AG10803 (cell line): ENCODE data around the gene ADGRD1.

Source experiments
- DNase-seq: peaks from one replicate; pipeline ENCODE4 v3.0.0; 2010; ENCODE audit warnings: low read depth
- H3K4me3 ChIP-seq: 2 replicates; pipeline ENCODE4 v1.5.1; 2011; ENCODE audit warnings: mild to moderate bottlenecking, low read length, control low read depth
- CTCF ChIP-seq: conservative IDR thresholded peaks from 2 replicates; pipeline ENCODE4 v1.5.1; 2011; ENCODE audit warnings: mild to moderate bottlenecking, low read length, control low read depth, inconsistent platforms

Gene ADGRD1

DNA sequence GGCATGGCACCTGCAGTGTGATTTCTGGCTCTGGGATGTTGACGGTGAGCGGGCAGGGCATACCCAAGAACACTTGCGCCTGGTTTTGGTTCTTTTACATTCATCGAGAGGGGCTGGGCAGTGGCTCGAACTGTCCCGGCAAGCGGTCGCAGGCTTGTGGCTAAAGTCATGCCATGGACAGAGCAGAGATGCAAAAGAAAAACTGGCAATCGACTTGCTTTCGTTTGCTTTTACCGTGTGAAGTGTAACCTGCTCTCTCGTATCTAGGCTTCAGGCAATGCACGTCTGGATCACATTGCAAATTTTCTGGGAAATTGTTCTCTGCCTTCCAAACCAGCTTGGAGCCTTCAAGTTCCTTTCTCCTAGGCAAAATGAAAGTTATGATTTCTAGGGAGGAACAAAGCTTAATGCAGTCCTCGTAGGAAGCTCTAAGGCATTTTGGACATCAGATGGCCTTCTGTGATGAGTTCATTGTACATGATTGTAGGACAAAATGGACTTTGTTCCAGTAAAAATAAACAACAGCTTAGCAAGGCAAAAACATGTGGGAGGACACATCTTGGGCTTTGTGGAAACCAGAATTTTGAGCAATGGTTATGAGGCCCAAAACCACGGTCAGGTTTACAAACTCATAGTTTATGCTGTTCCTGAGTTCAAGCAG lies 18.3 kb downstream of the ADGRD1 start:
- no peak overlapping the region for H3K4me3 ChIP-seq
- no peak for TF ChIP-seq CTCF
- DNase-seq, result no peak

- DNase-seq, result no peak
- TF ChIP-seq CTCF, result no peak
- no peak overlapping the region for H3K4me3 ChIP-seq
These were observed 18.9 kb downstream of the ADGRD1 start for GRCh38 chr12:130972586-130972950.

DNA sequence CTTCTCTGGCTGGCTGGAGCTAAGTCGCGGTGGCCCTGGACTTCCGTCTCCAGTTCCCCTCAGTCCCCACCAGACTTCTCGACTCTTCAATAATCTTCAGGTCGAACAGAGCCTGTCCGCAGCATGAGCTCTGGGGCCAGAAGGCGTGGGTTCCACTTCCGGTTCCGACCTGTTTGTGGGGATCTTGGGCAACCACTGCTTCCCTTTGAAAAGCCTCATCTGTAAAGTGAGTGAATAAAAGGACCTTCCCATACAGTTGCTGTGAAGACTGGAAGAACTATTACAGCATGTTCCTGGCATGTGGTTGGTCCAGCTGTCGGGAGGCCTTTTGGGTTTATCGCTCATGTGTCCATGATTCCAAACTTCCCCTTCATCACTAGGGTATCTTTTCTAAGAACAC lies 19.4 kb downstream of the ADGRD1 start:
- no peak for DNase-seq
- TF ChIP-seq CTCF, result no peak
- no peak overlapping the region for H3K4me3 ChIP-seq

DNA sequence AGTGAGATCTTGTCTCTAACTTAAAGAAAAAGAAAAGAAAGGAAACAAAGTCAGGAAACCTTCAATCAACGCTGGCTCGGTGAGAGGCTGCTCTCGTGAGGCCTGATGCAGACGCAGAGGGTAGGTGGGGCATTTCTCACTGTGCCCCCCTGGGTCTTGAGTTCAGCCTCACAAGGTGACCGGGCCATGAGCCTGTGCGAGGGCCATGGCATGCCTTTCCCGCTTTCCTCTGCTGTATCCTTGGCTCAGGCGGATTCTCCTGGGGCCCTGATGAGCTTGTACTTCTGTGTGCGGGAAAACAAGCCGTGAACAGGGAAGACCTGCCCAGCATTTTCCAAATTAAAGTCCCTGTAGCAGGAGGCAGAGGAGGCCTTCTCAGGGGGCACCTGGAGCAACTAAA lies 20.2 kb downstream of the ADGRD1 start:
- H3K4me3 ChIP-seq, result no peak overlapping the region
- no peak for DNase-seq
- no peak for TF ChIP-seq CTCF

GRCh38 chr12:130975116-130975515 lies 21.4 kb downstream of the ADGRD1 start:
- TF ChIP-seq CTCF, result no peak
- DNase-seq, result no peak
- no peak overlapping the region for H3K4me3 ChIP-seq

DNA sequence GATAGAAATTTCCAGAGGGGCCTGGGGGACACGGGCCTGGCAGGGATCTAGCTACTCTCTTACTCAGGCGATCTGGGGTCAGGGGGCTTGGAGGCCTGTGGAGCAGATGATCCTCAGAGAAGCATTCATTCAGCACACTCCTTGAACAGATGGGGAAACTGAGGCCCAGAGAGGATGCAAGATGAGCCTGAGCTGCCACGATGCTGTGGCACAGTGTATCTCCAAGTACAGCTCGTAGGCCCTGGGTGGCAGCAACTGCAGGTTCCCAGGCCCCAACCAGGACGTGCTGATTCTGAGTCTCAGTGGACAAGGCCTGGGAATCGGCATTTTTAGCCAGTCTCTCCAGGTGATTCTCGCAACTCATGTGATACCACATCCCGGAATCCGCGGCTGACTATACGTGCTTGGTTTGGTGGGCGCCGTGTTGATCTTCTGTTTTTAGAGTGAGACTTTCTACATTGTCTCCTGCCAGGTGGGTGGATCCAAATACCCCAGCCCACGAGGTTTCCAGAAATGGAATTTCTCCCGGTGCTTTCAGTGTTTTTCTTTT lies 22.5 kb downstream of the ADGRD1 start:
- no peak for DNase-seq
- TF ChIP-seq CTCF, result no peak
- H3K4me3 ChIP-seq, result no peak overlapping the region

DNA sequence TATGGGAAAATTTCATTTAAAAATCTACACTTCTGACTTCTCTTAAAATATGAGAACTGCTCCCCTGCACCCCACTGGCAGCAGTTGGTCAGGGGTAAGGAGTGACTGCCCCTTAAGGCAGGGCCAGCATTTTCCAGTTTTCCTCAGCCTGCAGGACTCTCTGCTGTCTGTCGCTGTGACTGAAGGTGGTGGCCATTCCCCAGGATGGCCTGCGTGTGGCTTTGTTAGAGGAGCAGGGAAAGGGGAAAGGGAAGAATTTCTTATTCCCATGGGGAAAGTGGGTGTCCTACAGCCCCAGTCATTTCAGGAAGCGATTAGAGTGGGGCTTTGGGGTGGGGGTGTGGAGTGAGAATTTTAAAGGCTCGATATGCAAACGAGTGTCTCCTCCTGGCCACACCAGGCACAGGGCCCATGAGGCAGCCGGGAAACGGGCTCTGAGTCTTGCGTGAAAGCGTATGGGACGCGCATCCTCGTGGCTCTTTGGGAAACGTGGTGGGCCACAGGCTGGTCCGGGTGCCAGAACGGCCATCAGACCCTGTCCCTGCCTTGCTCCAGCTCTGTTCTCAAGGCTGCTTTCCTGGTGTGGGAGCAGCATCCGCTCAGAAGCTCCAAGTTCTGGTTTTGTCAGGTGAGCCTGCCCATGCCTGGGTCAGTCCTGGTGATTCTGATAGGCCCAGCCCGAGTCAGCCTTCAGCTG lies 23.5 kb downstream of the ADGRD1 start:
- TF ChIP-seq CTCF, result no peak
- no peak for DNase-seq
- no peak overlapping the region for H3K4me3 ChIP-seq
